ENCODE data around the gene ICAM2. TPM values are rescaled to one million over a fixed set of nuclear protein-coding genes. Genes with fewer than 3 reads are reported as not detected.

ICAM2 gene
- total and polyA plus RNA-seq, 2 donors (not counting 3 experiments of a cell fraction or from before 2014, with no cell fraction given): 586 to 2,377 TPM

- BruUV-seq (replicated peaks): no TSS peak
- no peak overlapping the region for H3K4me3 ChIP-seq (replicated peaks in 1 of 3; ENCODE audit: insufficient read depth in 1 of 3, low read depth in 1 of 3, low read length in 3 of 3)
- ChIA-PET CTCF (interaction anchor here (0.9 to 12.0 kb wide), 21 partner anchors 9 to 166 kb away, joined by 3 to 183 read pairs (median 8); partner anchors contain the start of genes CSHL1, GH1, ICAM2 and PRR29), POLR2A (no interaction called here)
- no peaks in the 10 kb centered on the region for H3K9me1 ChIP-seq (replicated peaks; ENCODE audit: control insufficient read depth, extremely low read depth, insufficient read depth, low read length)
- H3K36me3 ChIP-seq (ENCODE audit: control insufficient read depth in 2 of 2, extremely low read depth in 1 of 2, insufficient read depth in 2 of 2, low read length in 2 of 2): no peaks in the 10 kb centered on the region
- H3K4me2 ChIP-seq (ENCODE audit: insufficient read depth, low read length): no peak overlapping the region
- H3K27ac ChIP-seq (ENCODE audit: insufficient read depth, low read depth, low read length): no peak overlapping the region
- H3K27me3 ChIP-seq (ENCODE audit: control insufficient read depth in 2 of 2, insufficient read depth in 2 of 2, low read length in 2 of 2): peaks cover 2 to 6% of the 10 kb centered on the region in 2 experiments
- peaks cover 9% of the 10 kb centered on the region for H3K4me1 ChIP-seq (ENCODE audit: control insufficient read depth, extremely low read depth, insufficient read depth, low read length)
- no peak overlapping the region for H2AFZ ChIP-seq (ENCODE audit: low read depth, low read length)
- no peak for FAIRE-seq
- TF ChIP-seq POLR2A (IDR thresholded peaks at IDR 0.05; ENCODE audit: low read depth, low read length) (no peak), EZH2 (IDR thresholded peaks at IDR 0.05; ENCODE audit: borderline replicate concordance, low read depth, low read length, severe bottlenecking) (no peak), MYC (IDR thresholded peaks at IDR 0.05; ENCODE audit: low read depth, low read length) (no peak), FOS (IDR thresholded peaks at IDR 0.05; ENCODE audit: borderline replicate concordance, insufficient read depth, low read length) (no peak), POLR2AphosphoS5 (IDR thresholded peaks at IDR 0.05; ENCODE audit: insufficient read depth, low read depth, low read length) (no peak), GATA2 (IDR thresholded peaks at IDR 0.05; ENCODE audit: insufficient read depth, insufficient read length, low read depth, low read length) (no peak), CTCF (IDR thresholded peaks at IDR 0.05; ENCODE audit: extremely low read depth in 1 of 2, insufficient read depth in 1 of 2, low read depth in 1 of 2, low read length in 2 of 2) (no peak)
- dilution Hi-C loops (cut with MboI; ENCODE audit: extremely low pct_ligation_motif_present, low sequenced_read_pairs) (no loop called here), intact Hi-C loops (cut with micrococcal nuclease) (loop anchor here (1.0 to 2.0 kb wide), 2 partner anchors 43 to 70 kb away; no protein-coding TSS in a partner anchor)
- H4K20me1 ChIP-seq (replicated peaks; ENCODE audit: control insufficient read depth, extremely low read depth, insufficient read depth, low read length): no peaks in the 10 kb centered on the region
- no peak overlapping the region for H3K9ac ChIP-seq (replicated peaks; ENCODE audit: extremely low read depth, insufficient read depth, low read length)
- no peaks in the 10 kb centered on the region for H3K9me3 ChIP-seq (replicated peaks; ENCODE audit: control insufficient read depth, insufficient read depth, low read length)
- DNase-seq (ENCODE audit: low read depth, low spot score): no peak
- H3K79me2 ChIP-seq (ENCODE audit: control insufficient read depth, insufficient read depth, low read length): no peaks in the 10 kb centered on the region
Observed at GRCh38 chr17:63989622-63990345, 30.6 kb downstream of the ICAM2 start.
